Erythroblast (primary cell): ENCODE data around the gene SLC9C2.

Source experiments
- GATA1 ChIP-seq: IDR thresholded peaks from 2 replicates; pipeline ENCODE4 v1.6.1; 2011; ENCODE audit warnings: low read depth, mild to moderate bottlenecking, control low read depth, low read length, moderate library complexity
- POLR2A ChIP-seq: IDR thresholded peaks from 2 replicates; pipeline ENCODE4 v1.6.1; 2011; ENCODE audit warnings: mild to moderate bottlenecking, low read length

GRCh38 chr1:173590557-173590956 is 12.3 kb downstream of the SLC9C2 start:
- TF ChIP-seq POLR2A = no peak
- TF ChIP-seq GATA1 = no peak
